Measurements from ENCODE around the gene KRT74.

- TF ChIP-seq CTCF (IDR thresholded peaks at IDR 0.05) (no peak), POLR2AphosphoS5 (IDR thresholded peaks at IDR 0.05) (no peak), EP300 (IDR thresholded peaks at IDR 0.05) (no peak)
These were observed 31.9 kb downstream of the KRT74 start for GRCh38 chr12:52541709-52542108.

Measured in suprapubic skin (tissue), 4 donors.